ENCODE results near the gene AGTR1.

GRCh38 chr3:148651549-148651948 lies 46.2 kb upstream of the AGTR1 start:
- TF ChIP-seq, protein P1, sequence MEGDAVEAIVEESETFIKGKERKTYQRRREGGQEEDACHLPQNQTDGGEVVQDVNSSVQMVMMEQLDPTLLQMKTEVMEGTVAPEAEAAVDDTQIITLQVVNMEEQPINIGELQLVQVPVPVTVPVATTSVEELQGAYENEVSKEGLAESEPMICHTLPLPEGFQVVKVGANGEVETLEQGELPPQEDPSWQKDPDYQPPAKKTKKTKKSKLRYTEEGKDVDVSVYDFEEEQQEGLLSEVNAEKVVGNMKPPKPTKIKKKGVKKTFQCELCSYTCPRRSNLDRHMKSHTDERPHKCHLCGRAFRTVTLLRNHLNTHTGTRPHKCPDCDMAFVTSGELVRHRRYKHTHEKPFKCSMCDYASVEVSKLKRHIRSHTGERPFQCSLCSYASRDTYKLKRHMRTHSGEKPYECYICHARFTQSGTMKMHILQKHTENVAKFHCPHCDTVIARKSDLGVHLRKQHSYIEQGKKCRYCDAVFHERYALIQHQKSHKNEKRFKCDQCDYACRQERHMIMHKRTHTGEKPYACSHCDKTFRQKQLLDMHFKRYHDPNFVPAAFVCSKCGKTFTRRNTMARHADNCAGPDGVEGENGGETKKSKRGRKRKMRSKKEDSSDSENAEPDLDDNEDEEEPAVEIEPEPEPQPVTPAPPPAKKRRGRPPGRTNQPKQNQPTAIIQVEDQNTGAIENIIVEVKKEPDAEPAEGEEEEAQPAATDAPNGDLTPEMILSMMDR (IDR thresholded peaks at IDR 0.05), result no peak
- TF ChIP-seq POLR2A (IDR thresholded peaks at IDR 0.05), result no peak
